T47D (cell line): Measurements from ENCODE around the gene NUBP1.

Source experiments
- DNase-seq, 2 experiments: peaks; one replicate each; pipeline versions ENCODE4 v3.0.0 to v3.0.0-alpha.2; 2011 to 2012; ENCODE audit warnings: low read depth in 1 of 2, low spot score in 1 of 2
- JUND ChIP-seq: IDR thresholded peaks from 2 replicates; pipeline ENCODE4 v1.6.1; 2012; ENCODE audit warnings: low read depth
- in situ Hi-C: cut with HindIII; loops from 2 replicates; pipeline ENCODE4 v1.10.0; 2016; ENCODE audit warnings: low sequenced_read_pairs, low pct_unique_long_range_greater_than_20kb

The NUBP1 gene

DNA sequence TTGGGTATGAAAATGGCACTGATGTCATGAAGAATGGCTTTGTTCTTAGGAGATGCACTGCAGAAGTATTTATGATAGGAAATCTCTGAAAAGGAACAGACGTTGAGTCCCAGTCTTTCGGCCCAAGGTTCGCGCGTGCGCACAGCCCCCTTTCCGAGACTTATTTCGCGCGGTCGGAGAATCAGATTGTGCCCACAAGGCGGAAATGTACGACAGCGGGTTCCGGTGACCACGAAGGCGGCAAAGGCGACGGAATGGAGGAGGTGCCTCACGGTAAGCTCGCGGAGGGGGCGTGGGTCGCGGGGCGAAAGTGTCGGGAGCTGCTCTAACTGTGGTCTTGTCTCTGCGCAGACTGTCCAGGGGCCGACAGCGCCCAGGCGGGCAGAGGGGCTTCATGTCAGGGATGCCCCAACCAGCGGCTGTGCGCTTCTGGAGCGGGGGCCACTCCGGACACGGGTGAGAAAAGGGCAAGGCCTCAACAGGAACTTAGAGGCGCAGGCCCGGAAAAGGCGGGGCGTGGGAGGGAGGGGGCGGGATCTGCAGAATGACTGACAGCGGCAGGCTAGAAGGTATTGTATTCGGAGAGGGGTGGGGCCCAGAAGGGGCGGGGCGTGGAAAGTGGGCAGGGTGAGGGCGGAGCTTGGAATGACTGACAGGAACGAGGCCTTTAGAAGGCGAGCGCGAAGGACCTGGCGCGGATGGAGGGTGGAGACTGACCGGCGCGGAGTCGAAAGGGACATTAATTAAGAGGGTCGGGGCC lies at the start of gene NUBP1:
NUBP1 (plus strand) TSS at position 233 of the 760 bp plus-strand sequence; CDS start at position 255, 22 bp downstream.
- in situ Hi-C loops: no loop called here
- TF ChIP-seq JUND: no peak
- DNase-seq: peak; percentile 88 to 99

GRCh38 chr16:10693889-10694288 lies 49.8 kb upstream of the NUBP1 start:
- in situ Hi-C loops: no loop called here
- TF ChIP-seq JUND: no peak
- DNase-seq: no peak

- no peak for DNase-seq
- in situ Hi-C loops: no loop called here
- no peak for TF ChIP-seq JUND
Measured at GRCh38 chr16:10694306-10694705, 49.3 kb upstream of the NUBP1 start.

DNA sequence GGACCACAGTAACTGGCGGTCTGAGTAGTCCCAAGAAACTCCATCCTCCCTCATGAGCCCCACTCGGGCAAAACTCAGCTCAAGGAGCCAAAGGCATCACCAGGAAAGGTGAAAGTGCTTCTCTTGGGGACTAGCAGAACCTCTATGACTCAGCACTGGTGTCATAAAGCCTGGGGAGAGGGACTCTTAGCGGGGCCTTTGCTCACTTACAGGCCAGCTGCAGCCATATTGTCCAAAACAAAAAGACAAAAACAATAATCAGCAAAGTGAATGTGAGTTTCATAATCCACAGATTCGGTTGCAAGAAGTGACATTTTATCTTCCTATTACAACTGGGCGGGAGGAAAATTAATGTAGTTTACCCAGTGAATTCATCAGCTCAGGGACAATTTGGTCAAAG lies 48.8 kb upstream of the NUBP1 start, which contains the start of gene TEKT5:
TEKT5 (minus strand) TSS at position 101 of the 400 bp plus-strand sequence; CDS start at position 44, 57 bp downstream.
- DNase-seq: no peak
- in situ Hi-C loops: no loop called here
- no peak for TF ChIP-seq JUND

DNA sequence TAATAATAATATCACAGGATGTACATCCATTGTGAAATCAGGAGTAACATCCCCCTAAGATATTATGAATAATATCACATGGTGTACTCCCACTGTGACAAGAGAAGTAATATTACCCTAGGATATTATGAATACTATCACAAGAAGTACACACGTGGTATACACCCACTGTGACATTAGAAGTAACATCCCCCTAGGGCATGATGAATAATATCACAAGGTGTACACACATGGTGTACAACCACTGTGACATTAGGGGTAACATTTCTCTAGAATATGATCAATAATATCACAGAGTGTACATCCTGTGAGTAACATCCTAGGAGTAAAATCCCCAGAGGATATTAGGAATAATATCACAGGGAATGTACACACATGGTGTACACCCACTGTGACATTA lies 43.9 kb upstream of the NUBP1 start:
- in situ Hi-C loops: no loop called here
- TF ChIP-seq JUND: no peak
- DNase-seq: no peak

DNA sequence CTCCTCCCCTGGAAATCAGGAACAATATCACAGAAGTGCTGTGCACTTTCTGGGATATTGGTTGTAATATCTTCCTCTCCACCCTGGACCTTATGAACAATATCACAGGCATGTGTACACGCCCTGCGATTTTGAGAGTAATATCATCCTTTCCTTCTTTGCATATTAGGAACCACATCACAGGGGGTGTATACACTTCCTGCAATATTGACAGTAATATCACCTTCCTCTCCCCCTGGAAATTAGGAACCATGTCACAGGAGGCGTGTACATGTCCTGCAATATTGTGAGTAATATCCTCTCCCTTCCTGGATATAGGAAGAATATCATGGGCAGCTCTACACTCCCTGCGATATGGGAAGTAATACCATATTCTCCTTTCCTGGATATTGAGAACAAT lies 34.7 kb upstream of the NUBP1 start:
- in situ Hi-C loops: no loop called here
- no peak for TF ChIP-seq JUND
- no peak for DNase-seq

GRCh38 chr16:10728003-10728887 lies 15.4 kb upstream of the NUBP1 start:
- DNase-seq: no peak
- no peak for TF ChIP-seq JUND
- in situ Hi-C loops: no loop called here

GRCh38 chr16:10729104-10730048 lies 14.3 kb upstream of the NUBP1 start:
- in situ Hi-C loops: no loop called here
- peak; percentile 28 to 68 for DNase-seq
- TF ChIP-seq JUND: peak; percentile 41; the same call in 1 of the 2 replicates

GRCh38 chr16:10731790-10732189 lies 11.9 kb upstream of the NUBP1 start:
- no peak for TF ChIP-seq JUND
- in situ Hi-C loops: no loop called here
- DNase-seq: no peak

DNA sequence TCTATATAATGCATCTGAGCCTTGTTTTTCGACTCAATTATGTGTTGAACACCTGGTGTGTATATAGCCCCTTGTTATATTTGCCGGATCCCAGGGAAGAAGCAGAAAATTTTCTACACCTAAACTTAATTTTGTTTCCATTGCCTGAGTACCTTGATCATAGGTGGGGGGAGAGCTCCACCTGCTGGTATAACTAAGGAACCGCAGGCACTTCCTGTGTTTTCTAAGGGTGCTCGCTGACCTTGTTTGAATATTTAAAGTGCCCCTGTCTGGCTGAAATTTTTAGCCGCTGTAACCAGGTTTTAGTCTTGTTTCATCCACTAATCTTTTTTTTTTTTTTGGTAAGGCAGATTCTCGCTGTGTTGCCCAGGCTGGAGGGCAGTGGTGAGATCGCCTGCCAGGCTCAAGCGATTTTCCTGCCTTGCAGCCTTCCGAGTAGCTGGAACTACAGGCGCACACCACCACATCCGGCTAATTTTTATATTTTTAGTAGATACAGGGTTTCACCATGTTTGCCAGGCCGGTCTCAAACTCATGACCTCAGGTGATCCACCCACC lies 6.5 kb upstream of the NUBP1 start:
- in situ Hi-C loops: no loop called here
- peak; percentile 58 to 85 for DNase-seq

DNA sequence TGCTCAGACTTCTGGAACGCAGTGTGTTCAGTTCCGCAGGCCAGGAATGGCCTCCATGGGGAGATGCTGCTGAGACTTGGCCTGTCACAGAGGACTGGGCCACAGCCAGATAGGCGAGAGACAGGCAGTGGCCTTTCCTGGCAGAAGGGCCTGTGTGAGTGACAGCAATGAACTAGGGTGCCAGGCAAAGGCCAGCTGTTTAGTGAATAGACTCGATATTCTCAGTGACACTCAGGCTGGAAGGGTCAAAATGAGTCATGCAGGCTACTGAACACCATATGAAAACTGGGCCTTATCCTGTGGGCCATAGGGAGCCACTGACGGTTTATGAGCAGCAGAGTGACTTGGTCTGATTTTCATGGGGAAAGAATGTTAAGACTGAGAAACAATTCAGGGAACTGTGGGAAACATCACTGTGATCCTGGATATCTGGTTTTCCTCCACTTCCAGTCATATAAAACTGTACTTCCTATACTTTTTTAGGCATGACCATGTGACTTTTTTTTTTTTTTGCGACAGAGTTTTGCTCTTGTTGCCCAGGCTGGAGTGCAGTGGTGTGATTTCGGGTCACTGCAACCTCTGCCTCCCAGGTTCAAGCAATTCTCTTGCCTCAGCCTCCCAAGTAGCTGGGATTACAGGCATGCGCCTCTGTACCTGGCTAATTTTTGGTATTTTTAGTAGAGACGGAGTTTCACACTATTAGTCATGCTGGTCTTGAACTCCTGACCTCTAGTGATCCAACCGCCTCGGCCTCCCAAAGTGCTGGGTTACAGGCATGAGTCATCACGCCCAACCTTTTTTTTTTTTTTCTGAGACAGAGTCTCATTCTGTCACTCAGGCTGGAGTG lies 5.2 kb upstream of the NUBP1 start:
- TF ChIP-seq JUND: no peak
- in situ Hi-C loops: no loop called here
- DNase-seq: peak in 1 of 2 experiments; percentile 29

More for the DNA sequence above, 6.5 kb upstream of the NUBP1 start:
- no peak for TF ChIP-seq JUND
